Loucy (cell line): ENCODE results near the gene SLC4A8.

Experiments
- CTCF ChIP-seq: fragments of 200-600 bp; sonication (generic); conservative IDR thresholded peaks from 2 replicates; pipeline ENCODE4 v1.5.1; 2014; ENCODE audit warnings: mild to moderate bottlenecking, antibody characterized with exemption, low read length
- EZH2phosphoT487 ChIP-seq: fragments of 200-600 bp; IDR thresholded peaks from 2 replicates; pipeline ENCODE4 v1.6.1; 2018; ENCODE audit warnings: antibody characterized with exemption, mild to moderate bottlenecking, moderate library complexity, borderline replicate concordance

GRCh38 chr12:51401900-51402299, 22.7 kb upstream of the SLC4A8 start:
- no peak for TF ChIP-seq CTCF
- TF ChIP-seq EZH2phosphoT487, result no peak
